ENCODE measurements around the gene TXLNB. TPM values are rescaled to one million over a fixed set of nuclear protein-coding genes. Genes with fewer than 3 reads are reported as not detected.
A peak's percentile ranks its signal among the peaks of the same experiment; 100 is the strongest.
"Not testable (repeated sequence)": the region's sequence is repeated elsewhere in the genome, so short reads cannot be mapped to it uniquely, and the experiment has no call there.

Gene TXLNB
- total and polyA plus RNA-seq, 7 experiments from 2014 or later, result 0.12 to 1.1 (median 0.65) TPM

- H3K27ac ChIP-seq (ENCODE audit: low read depth, low read length); H3K36me3 ChIP-seq (ENCODE audit: control insufficient read depth in 2 of 3, insufficient read depth in 3 of 3, low read length in 3 of 3); H3K9me3 ChIP-seq (ENCODE audit: control insufficient read depth in 2 of 3, low read length in 3 of 3); H3K9me3 Mint-ChIP-seq; H3K27me3 ChIP-seq (ENCODE audit: control insufficient read depth in 2 of 2, insufficient read depth in 2 of 2, low read length in 2 of 2); H3K4me3 Mint-ChIP-seq; H3K4me3 ChIP-seq (ENCODE audit: low read length); intact Hi-C loops (cut with micrococcal nuclease); POLR2A ChIA-PET; ATAC-seq; CTCF ChIA-PET; H3K27me3 Mint-ChIP-seq; H3K27ac Mint-ChIP-seq; DNase-seq: not testable (repeated sequence)
- peaks cover 5 to 23% (median 17%) of the 10 kb centered on the region in 5 donors for H3K36me3 Mint-ChIP-seq
- H3K4me1 Mint-ChIP-seq, result peaks cover 11 to 46% (median 35%) of the 10 kb centered on the region in 7 donors
- H3K4me1 ChIP-seq (ENCODE audit: control insufficient read depth in 2 of 2, insufficient read depth in 2 of 2, low read length in 2 of 2), result peaks cover 13 to 14% of the 10 kb centered on the region in 2 donors
These were observed 5.4 kb downstream of the TXLNB start for GRCh38 chr6:139286438-139286837.

GRCh38 chr6:139285590-139285989 is 6.2 kb downstream of the TXLNB start:
- no peak overlapping the region for H3K27ac ChIP-seq (ENCODE audit: low read depth, low read length)
- Mint-ChIP-seq H3K36me3 (peaks cover 5 to 23% (median 17%) of the 10 kb centered on the region in 5 donors), H3K4me1 (peaks cover 9 to 42% (median 33%) of the 10 kb centered on the region in 7 donors), H3K9me3 (peaks cover 0 to 7% (median 0%) of the 10 kb centered on the region in 11 donors), H3K27ac (peak overlapping the region in 1 of 9 donors; percentile 8), H3K4me3 (no peak overlapping the region), H3K27me3 (no peaks in the 10 kb centered on the region)
- H3K4me1 ChIP-seq (ENCODE audit: control insufficient read depth in 2 of 2, insufficient read depth in 2 of 2, low read length in 2 of 2), result peaks cover 9 to 14% of the 10 kb centered on the region in 2 donors
- ATAC-seq (no peak), DNase-seq (no peak)
- H3K9me3 ChIP-seq (ENCODE audit: control insufficient read depth in 2 of 3, low read length in 3 of 3), result no peaks in the 10 kb centered on the region
- ChIA-PET CTCF (no interaction called here), POLR2A (no interaction called here)
- no peak overlapping the region for H3K4me3 ChIP-seq (ENCODE audit: low read length)
- intact Hi-C loops (cut with micrococcal nuclease), result no loop called here
- no peaks in the 10 kb centered on the region for H3K36me3 ChIP-seq (ENCODE audit: control insufficient read depth in 2 of 3, insufficient read depth in 3 of 3, low read length in 3 of 3)
- H3K27me3 ChIP-seq (ENCODE audit: control insufficient read depth in 2 of 2, insufficient read depth in 2 of 2, low read length in 2 of 2), result no peaks in the 10 kb centered on the region

DNA sequence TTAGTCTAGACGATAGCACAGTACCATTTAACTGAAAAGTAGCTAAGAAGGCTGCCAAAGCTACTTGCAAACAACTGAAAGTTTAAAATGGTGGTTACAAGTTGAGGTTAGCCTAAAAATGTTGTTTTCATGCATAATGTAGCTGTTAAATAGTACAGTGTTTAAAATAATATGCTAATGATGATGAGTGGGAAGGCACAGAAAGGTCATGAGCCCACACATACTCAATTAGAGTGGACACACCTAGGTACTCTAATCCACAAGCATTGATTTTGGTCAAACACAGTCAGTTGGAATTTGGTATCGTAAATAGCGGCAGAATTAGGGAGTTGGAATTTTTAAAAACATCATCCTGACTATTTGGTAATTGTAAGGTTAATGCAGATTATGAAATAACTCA is 7.0 kb downstream of the TXLNB start:
- Mint-ChIP-seq H3K4me1 (peaks cover 8 to 41% (median 33%) of the 10 kb centered on the region in 7 donors), H3K36me3 (peaks cover 5 to 23% (median 17%) of the 10 kb centered on the region in 5 donors), H3K27me3 (no peaks in the 10 kb centered on the region), H3K27ac (no peak overlapping the region), H3K9me3 (peaks cover 0 to 7% (median 0%) of the 10 kb centered on the region in 11 donors), H3K4me3 (no peak overlapping the region)
- no peak overlapping the region for H3K27ac ChIP-seq (ENCODE audit: low read depth, low read length)
- H3K27me3 ChIP-seq (ENCODE audit: control insufficient read depth in 2 of 2, insufficient read depth in 2 of 2, low read length in 2 of 2), result no peaks in the 10 kb centered on the region
- no peak for DNase-seq
- intact Hi-C loops (cut with micrococcal nuclease), result no loop called here
- H3K4me3 ChIP-seq (ENCODE audit: low read length), result no peak overlapping the region
- no peak for ATAC-seq
- H3K9me3 ChIP-seq (ENCODE audit: control insufficient read depth in 2 of 3, low read length in 3 of 3), result no peaks in the 10 kb centered on the region
- ChIA-PET CTCF (no interaction called here), POLR2A (no interaction called here)
- H3K4me1 ChIP-seq (ENCODE audit: control insufficient read depth in 2 of 2, insufficient read depth in 2 of 2, low read length in 2 of 2), result peaks cover 7 to 14% of the 10 kb centered on the region in 2 donors
- H3K36me3 ChIP-seq (ENCODE audit: control insufficient read depth in 2 of 3, insufficient read depth in 3 of 3, low read length in 3 of 3), result no peaks in the 10 kb centered on the region

DNA sequence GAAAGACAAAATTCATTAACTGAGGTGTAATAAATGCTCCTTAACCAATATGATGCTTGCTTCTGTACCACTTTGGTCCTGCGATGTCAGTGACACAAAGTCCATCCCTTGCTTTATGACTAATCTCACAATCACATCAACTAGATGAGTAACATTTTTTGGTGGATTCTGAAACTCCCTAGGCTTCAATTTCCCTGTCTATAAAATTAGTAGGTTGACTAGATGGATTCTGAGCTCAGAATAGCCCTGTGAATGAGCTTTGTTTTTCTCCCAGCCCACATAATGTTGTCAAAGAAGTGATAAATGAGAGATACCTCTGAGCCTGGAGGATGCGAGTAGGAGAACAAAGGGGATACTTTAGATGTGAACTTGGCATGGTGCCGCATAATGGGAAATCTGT is 9.1 kb downstream of the TXLNB start:
- H3K27me3 ChIP-seq (ENCODE audit: control insufficient read depth in 2 of 2, insufficient read depth in 2 of 2, low read length in 2 of 2), result no peaks in the 10 kb centered on the region
- POLR2A ChIA-PET, result interaction anchor here (0.6 to 1.4 kb wide), 2 partner anchors 9 to 371 kb away, joined by 4 to 6 read pairs; partner anchors contain the start of gene TXLNB
- H3K36me3 ChIP-seq (ENCODE audit: control insufficient read depth in 2 of 3, insufficient read depth in 3 of 3, low read length in 3 of 3), result no peaks in the 10 kb centered on the region
- H3K27ac ChIP-seq (ENCODE audit: low read depth, low read length), result no peak overlapping the region
- H3K27me3 Mint-ChIP-seq, result no peaks in the 10 kb centered on the region
- H3K4me1 ChIP-seq (ENCODE audit: control insufficient read depth in 2 of 2, insufficient read depth in 2 of 2, low read length in 2 of 2), result peaks cover 5 to 10% of the 10 kb centered on the region in 2 donors
- CTCF ChIA-PET, result interaction anchor here (0.6 kb wide), 1 partner anchor 9 kb away, joined by 3 read pairs; the partner anchor contains the start of gene TXLNB
- no peak for ATAC-seq
- H3K9me3 ChIP-seq (ENCODE audit: control insufficient read depth in 2 of 3, low read length in 3 of 3), result no peaks in the 10 kb centered on the region
- H3K36me3 Mint-ChIP-seq, result peaks cover 0 to 15% (median 9%) of the 10 kb centered on the region in 5 donors
- DNase-seq, result no peak
- peak overlapping the region in 1 of 9 donors; percentile 30 for H3K27ac Mint-ChIP-seq
- intact Hi-C loops (cut with micrococcal nuclease), result no loop called here
- peaks cover 0 to 3% (median 0%) of the 10 kb centered on the region in 11 donors for H3K9me3 Mint-ChIP-seq
- H3K4me3 ChIP-seq (ENCODE audit: low read length), result no peak overlapping the region
- no peak overlapping the region for H3K4me3 Mint-ChIP-seq
- H3K4me1 Mint-ChIP-seq, result peaks cover 11 to 39% (median 34%) of the 10 kb centered on the region in 7 donors

GRCh38 chr6:139278190-139278589 is 13.6 kb downstream of the TXLNB start:
- peak overlapping the region in 6 of 9 donors; percentile 12 to 80 (median 58) for H3K27ac Mint-ChIP-seq
- intact Hi-C loops (cut with micrococcal nuclease), result no loop called here
- H3K27ac ChIP-seq (ENCODE audit: low read depth, low read length), result no peak overlapping the region
- no peaks in the 10 kb centered on the region for H3K9me3 Mint-ChIP-seq
- H3K36me3 Mint-ChIP-seq, result peaks cover 0 to 10% (median 4%) of the 10 kb centered on the region in 5 donors
- no peaks in the 10 kb centered on the region for H3K27me3 ChIP-seq (ENCODE audit: control insufficient read depth in 2 of 2, insufficient read depth in 2 of 2, low read length in 2 of 2)
- no peak overlapping the region for H3K4me3 ChIP-seq (ENCODE audit: low read length)
- H3K4me1 ChIP-seq (ENCODE audit: control insufficient read depth in 2 of 2, insufficient read depth in 2 of 2, low read length in 2 of 2), result peaks cover 5 to 10% of the 10 kb centered on the region in 2 donors
- no peak overlapping the region for H3K4me3 Mint-ChIP-seq
- CTCF ChIA-PET, result no interaction called here
- DNase-seq (no peak), ATAC-seq (no peak)
- H3K36me3 ChIP-seq (ENCODE audit: control insufficient read depth in 2 of 3, insufficient read depth in 3 of 3, low read length in 3 of 3), result no peaks in the 10 kb centered on the region
- H3K4me1 Mint-ChIP-seq, result peaks cover 11 to 53% (median 32%) of the 10 kb centered on the region in 7 donors
- H3K27me3 Mint-ChIP-seq, result no peaks in the 10 kb centered on the region
- POLR2A ChIA-PET, result interaction anchor here (2.1 kb wide), 1 partner anchor 12 kb away, joined by 7 read pairs; no protein-coding TSS in a partner anchor
- no peaks in the 10 kb centered on the region for H3K9me3 ChIP-seq (ENCODE audit: control insufficient read depth in 2 of 3, low read length in 3 of 3)

- Histone ChIP-seq H3K27me3 (ENCODE audit: control insufficient read depth in 2 of 2, insufficient read depth in 2 of 2, low read length in 2 of 2) (no peaks in the 10 kb centered on the region), H3K9me3 (ENCODE audit: control insufficient read depth in 2 of 3, low read length in 3 of 3) (no peaks in the 10 kb centered on the region), H3K36me3 (ENCODE audit: control insufficient read depth in 2 of 3, insufficient read depth in 3 of 3, low read length in 3 of 3) (no peaks in the 10 kb centered on the region), H3K4me3 (ENCODE audit: low read length) (no peak overlapping the region), H3K4me1 (ENCODE audit: control insufficient read depth in 2 of 2, insufficient read depth in 2 of 2, low read length in 2 of 2) (peaks cover 5 to 10% of the 10 kb centered on the region in 2 donors), H3K27ac (ENCODE audit: low read depth, low read length) (no peak overlapping the region)
- Mint-ChIP-seq H3K36me3 (peaks cover 0 to 7% (median 4%) of the 10 kb centered on the region in 5 donors), H3K4me3 (no peak overlapping the region), H3K27me3 (no peaks in the 10 kb centered on the region), H3K27ac (peak overlapping the region in 4 of 9 donors; percentile 26 to 76 (median 42)), H3K4me1 (peaks cover 11 to 53% (median 28%) of the 10 kb centered on the region in 7 donors), H3K9me3 (no peaks in the 10 kb centered on the region)
- ChIA-PET POLR2A (no interaction called here), CTCF (no interaction called here)
- no peak for ATAC-seq
- no peak for DNase-seq
- intact Hi-C loops (cut with micrococcal nuclease), result no loop called here
These were observed 14.2 kb downstream of the TXLNB start for GRCh38 chr6:139277587-139277986.

GRCh38 chr6:139277161-139277560 is 14.6 kb downstream of the TXLNB start:
- H3K4me1 ChIP-seq (ENCODE audit: control insufficient read depth in 2 of 2, insufficient read depth in 2 of 2, low read length in 2 of 2), result peaks cover 5 to 10% of the 10 kb centered on the region in 2 donors
- DNase-seq (no peak), ATAC-seq (no peak)
- H3K27me3 Mint-ChIP-seq, result no peaks in the 10 kb centered on the region
- no peak overlapping the region for H3K4me3 Mint-ChIP-seq
- no peak overlapping the region for H3K27ac ChIP-seq (ENCODE audit: low read depth, low read length)
- CTCF ChIA-PET, result interaction anchor here (0.8 kb wide), 1 partner anchor 18 kb away, joined by 4 read pairs; no protein-coding TSS in a partner anchor
- H3K36me3 ChIP-seq (ENCODE audit: control insufficient read depth in 2 of 3, insufficient read depth in 3 of 3, low read length in 3 of 3), result no peaks in the 10 kb centered on the region
- peaks cover 0 to 7% (median 4%) of the 10 kb centered on the region in 5 donors for H3K36me3 Mint-ChIP-seq
- peaks cover 11 to 53% (median 27%) of the 10 kb centered on the region in 7 donors for H3K4me1 Mint-ChIP-seq
- H3K27me3 ChIP-seq (ENCODE audit: control insufficient read depth in 2 of 2, insufficient read depth in 2 of 2, low read length in 2 of 2), result no peaks in the 10 kb centered on the region
- H3K27ac Mint-ChIP-seq, result peak overlapping the region in 3 of 9 donors; percentile 35 to 76 (median 48)
- POLR2A ChIA-PET, result interaction anchor here (1.0 kb wide), 1 partner anchor 100 kb away, joined by 4 read pairs; no protein-coding TSS in a partner anchor
- H3K9me3 ChIP-seq (ENCODE audit: control insufficient read depth in 2 of 3, low read length in 3 of 3), result no peaks in the 10 kb centered on the region
- no peaks in the 10 kb centered on the region for H3K9me3 Mint-ChIP-seq
- intact Hi-C loops (cut with micrococcal nuclease), result no loop called here
- H3K4me3 ChIP-seq (ENCODE audit: low read length), result no peak overlapping the region

Measured in naive thymus-derived CD4-positive, alpha-beta T cell (primary cell).